Rectal smooth muscle tissue (tissue), 1 donor: Measurements from ENCODE around the gene SUMO2.
A peak's percentile ranks its signal among the peaks of the same experiment; 100 is the strongest.
"Not testable (repeated sequence)": the region's sequence is repeated elsewhere in the genome, so short reads cannot be mapped to it uniquely, and the experiment has no call there.

Experiments
- H3K27ac ChIP-seq: one replicate; pipeline ENCODE4 v1.7.0; 2013; ENCODE audit warnings: low read depth, low read length, inconsistent platforms
- H3K27me3 ChIP-seq: one replicate; pipeline ENCODE4 v1.7.0; 2013; ENCODE audit warnings: low read length; ENCODE audit not compliant: control insufficient read depth, insufficient read depth
- H3K36me3 ChIP-seq: one replicate; pipeline ENCODE4 v1.7.0; 2013; ENCODE audit warnings: low read length; ENCODE audit not compliant: control insufficient read depth, insufficient read depth
- H3K4me1 ChIP-seq: one replicate; pipeline ENCODE4 v1.7.0; 2013; ENCODE audit warnings: low read length; ENCODE audit not compliant: control insufficient read depth, insufficient read depth
- H3K4me3 ChIP-seq: one replicate; pipeline ENCODE4 v1.7.0; 2013; ENCODE audit warnings: low read length
- H3K9ac ChIP-seq: one replicate; pipeline ENCODE4 v1.7.0; 2013; ENCODE audit warnings: low read length

The SUMO2 gene

GRCh38 chr17:75152922-75153779, 29.6 kb downstream of the SUMO2 start:
- Histone ChIP-seq H3K4me1 (peaks cover 2% of the 10 kb centered on the region), H3K27ac (no peak overlapping the region), H3K9ac (peak overlapping the region; percentile 13)

GRCh38 chr17:75152523-75152921, 30.2 kb downstream of the SUMO2 start:
- no peak overlapping the region for H3K4me3 ChIP-seq
- H3K4me1 ChIP-seq: peaks cover 2% of the 10 kb centered on the region
- H3K9ac ChIP-seq: no peak overlapping the region
- H3K27ac ChIP-seq: no peak overlapping the region
- H3K36me3 ChIP-seq: no peaks in the 10 kb centered on the region
- no peaks in the 10 kb centered on the region for H3K27me3 ChIP-seq

More at GRCh38 chr17:75152922-75153779, 29.6 kb downstream of the SUMO2 start:
- H3K4me3 ChIP-seq: peak overlapping the region; percentile 92
- H3K36me3 ChIP-seq: no peaks in the 10 kb centered on the region
- no peaks in the 10 kb centered on the region for H3K27me3 ChIP-seq

- Histone ChIP-seq H3K27me3 (no peaks in the 10 kb centered on the region), H3K4me3 (no peak overlapping the region), H3K36me3 (peaks cover 5% of the 10 kb centered on the region), H3K27ac (no peak overlapping the region), H3K9ac (no peak overlapping the region), H3K4me1 (peaks cover 2% of the 10 kb centered on the region)
Measured at GRCh38 chr17:75151930-75152329, 30.8 kb downstream of the SUMO2 start.

GRCh38 chr17:75147878-75148546, 34.7 kb downstream of the SUMO2 start:
- H3K4me3 ChIP-seq: no peak overlapping the region
- no peaks in the 10 kb centered on the region for H3K27me3 ChIP-seq
- no peaks in the 10 kb centered on the region for H3K4me1 ChIP-seq
- peaks cover 15% of the 10 kb centered on the region for H3K36me3 ChIP-seq
- H3K9ac ChIP-seq: no peak overlapping the region
- H3K27ac ChIP-seq: no peak overlapping the region

- Histone ChIP-seq H3K27ac (no peak overlapping the region), H3K4me3 (no peak overlapping the region), H3K9ac (no peak overlapping the region), H3K4me1 (no peaks in the 10 kb centered on the region), H3K27me3 (no peaks in the 10 kb centered on the region), H3K36me3 (peaks cover 15% of the 10 kb centered on the region)
Measured at GRCh38 chr17:75146592-75146991, 36.2 kb downstream of the SUMO2 start.

GRCh38 chr17:75144816-75145512, 37.8 kb downstream of the SUMO2 start:
- H3K36me3 ChIP-seq: peaks cover 15% of the 10 kb centered on the region
- H3K4me3 ChIP-seq: no peak overlapping the region
- H3K27me3 ChIP-seq: no peaks in the 10 kb centered on the region
- H3K9ac ChIP-seq: no peak overlapping the region
- H3K27ac ChIP-seq: no peak overlapping the region
- H3K4me1 ChIP-seq: no peaks in the 10 kb centered on the region

GRCh38 chr17:75142236-75142971, 40.4 kb downstream of the SUMO2 start:
- peaks cover 14% of the 10 kb centered on the region for H3K36me3 ChIP-seq

GRCh38 chr17:75138519-75138918, 44.2 kb downstream of the SUMO2 start:
- H3K36me3 ChIP-seq: no peaks in the 10 kb centered on the region
- H3K4me1 ChIP-seq: no peaks in the 10 kb centered on the region
- no peaks in the 10 kb centered on the region for H3K27me3 ChIP-seq
- no peak overlapping the region for H3K27ac ChIP-seq
- H3K9ac ChIP-seq: no peak overlapping the region
- no peak overlapping the region for H3K4me3 ChIP-seq

More at GRCh38 chr17:75142236-75142971, 40.4 kb downstream of the SUMO2 start:
- no peaks in the 10 kb centered on the region for H3K27me3 ChIP-seq
- H3K4me3 ChIP-seq: no peak overlapping the region
- no peak overlapping the region for H3K27ac ChIP-seq
- no peaks in the 10 kb centered on the region for H3K4me1 ChIP-seq
- H3K9ac ChIP-seq: no peak overlapping the region

GRCh38 chr17:75137762-75138161, 45.0 kb downstream of the SUMO2 start:
- H3K27ac ChIP-seq, H3K36me3 ChIP-seq, H3K4me3 ChIP-seq, H3K9ac ChIP-seq, H3K4me1 ChIP-seq, H3K27me3 ChIP-seq: not testable (repeated sequence)

GRCh38 chr17:75135946-75136345, 46.8 kb downstream of the SUMO2 start:
- H3K4me3 ChIP-seq: no peak overlapping the region
- no peaks in the 10 kb centered on the region for H3K27me3 ChIP-seq
- no peak overlapping the region for H3K27ac ChIP-seq
- no peaks in the 10 kb centered on the region for H3K36me3 ChIP-seq
- H3K4me1 ChIP-seq: no peaks in the 10 kb centered on the region
- H3K9ac ChIP-seq: no peak overlapping the region

- no peak overlapping the region for H3K9ac ChIP-seq
- H3K4me1 ChIP-seq: no peaks in the 10 kb centered on the region
- H3K36me3 ChIP-seq: no peaks in the 10 kb centered on the region
- H3K27ac ChIP-seq: no peak overlapping the region
- H3K27me3 ChIP-seq: no peaks in the 10 kb centered on the region
- H3K4me3 ChIP-seq: no peak overlapping the region
Measured at GRCh38 chr17:75135452-75135851, 47.3 kb downstream of the SUMO2 start.
